Measurements from ENCODE around the gene STIP1.
"Not testable (repeated sequence)": the region's sequence is repeated elsewhere in the genome, so short reads cannot be mapped to it uniquely, and the experiment has no call there.

The STIP1 gene

DNA sequence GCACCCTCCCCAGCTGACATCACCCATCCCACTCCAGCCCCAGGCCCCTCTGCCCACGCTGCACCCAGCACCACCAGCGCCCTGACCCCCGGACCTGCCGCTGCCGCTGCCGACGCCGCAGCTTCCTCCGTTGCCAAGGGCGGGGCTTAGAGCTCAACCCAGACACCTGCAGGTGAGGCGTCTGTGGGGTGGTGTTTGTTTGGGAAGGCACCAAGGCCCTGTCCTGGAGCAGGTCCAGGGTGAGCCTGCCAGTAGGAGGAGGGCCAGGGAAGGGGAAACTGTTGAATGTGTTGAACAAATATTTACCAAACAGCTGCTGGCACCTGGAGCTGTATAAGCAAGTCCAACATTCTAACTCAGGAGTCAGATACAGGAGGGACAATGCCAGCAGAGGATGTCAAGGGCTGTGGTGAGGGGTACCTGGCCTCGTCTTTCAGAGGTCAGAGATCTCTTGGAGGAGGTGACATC lies 51.5 kb downstream of the STIP1 start:
- no peak for DNase-seq (ENCODE audit: low spot score)

GRCh38 chr11:64238076-64238475 lies 52.1 kb downstream of the STIP1 start:
- no peak for DNase-seq (ENCODE audit: low spot score)

- DNase-seq (ENCODE audit: low spot score), result no peak
Observed at GRCh38 chr11:64238999-64239398, 53.0 kb downstream of the STIP1 start.

- DNase-seq (ENCODE audit: low spot score), result no peak
Observed at GRCh38 chr11:64239662-64240434, 53.9 kb downstream of the STIP1 start.

DNA sequence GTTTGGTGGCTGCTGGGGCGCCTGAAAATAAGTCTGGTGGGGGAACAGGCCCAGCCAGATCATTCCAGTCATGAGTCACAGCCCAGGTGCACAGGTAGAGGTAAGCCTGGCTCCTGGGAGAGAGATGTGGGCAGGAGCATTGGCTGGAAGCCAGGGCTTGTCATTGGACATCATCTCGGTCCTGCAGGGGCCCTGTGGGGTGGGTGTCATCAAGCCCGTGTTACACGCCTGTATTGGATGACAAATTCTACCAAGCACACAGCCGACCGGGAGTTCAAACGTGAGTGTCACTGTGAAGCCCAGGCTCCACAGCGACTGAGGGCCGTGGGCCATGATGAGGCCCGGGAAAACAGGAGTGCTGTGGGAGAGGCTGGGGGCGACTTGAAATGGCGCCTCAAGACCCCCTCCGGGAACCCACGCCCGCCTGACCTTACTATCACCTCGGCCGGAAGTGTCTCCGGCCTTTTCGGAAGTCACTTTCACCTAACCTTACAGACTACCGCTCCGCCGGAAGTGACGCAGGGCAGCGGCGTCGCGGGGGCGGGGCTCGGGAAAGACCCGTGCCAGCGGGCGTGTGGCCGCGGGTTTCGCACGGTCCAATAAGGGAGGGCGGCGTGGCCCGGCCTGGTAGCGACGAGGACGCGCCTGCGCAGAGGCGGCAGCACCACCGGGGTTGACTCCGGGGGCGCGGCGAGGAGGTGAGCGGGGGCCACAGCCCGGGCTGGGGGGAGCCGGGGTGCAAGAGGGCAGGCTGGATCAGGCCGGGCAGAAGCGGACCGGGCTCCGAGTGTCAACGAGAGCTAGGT lies 54.7 kb downstream of the STIP1 start, which contains the start of gene FKBP2:
FKBP2 (plus strand) TSS at position 661 of the 806 bp plus-strand sequence. CDS start 1,293 bp downstream, outside the sequence.
- peak; percentile 97 for DNase-seq (ENCODE audit: low spot score)

- DNase-seq (ENCODE audit: low spot score), result peak; percentile 100
Observed at GRCh38 chr11:64241241-64241490, 55.2 kb downstream of the STIP1 start.

DNA sequence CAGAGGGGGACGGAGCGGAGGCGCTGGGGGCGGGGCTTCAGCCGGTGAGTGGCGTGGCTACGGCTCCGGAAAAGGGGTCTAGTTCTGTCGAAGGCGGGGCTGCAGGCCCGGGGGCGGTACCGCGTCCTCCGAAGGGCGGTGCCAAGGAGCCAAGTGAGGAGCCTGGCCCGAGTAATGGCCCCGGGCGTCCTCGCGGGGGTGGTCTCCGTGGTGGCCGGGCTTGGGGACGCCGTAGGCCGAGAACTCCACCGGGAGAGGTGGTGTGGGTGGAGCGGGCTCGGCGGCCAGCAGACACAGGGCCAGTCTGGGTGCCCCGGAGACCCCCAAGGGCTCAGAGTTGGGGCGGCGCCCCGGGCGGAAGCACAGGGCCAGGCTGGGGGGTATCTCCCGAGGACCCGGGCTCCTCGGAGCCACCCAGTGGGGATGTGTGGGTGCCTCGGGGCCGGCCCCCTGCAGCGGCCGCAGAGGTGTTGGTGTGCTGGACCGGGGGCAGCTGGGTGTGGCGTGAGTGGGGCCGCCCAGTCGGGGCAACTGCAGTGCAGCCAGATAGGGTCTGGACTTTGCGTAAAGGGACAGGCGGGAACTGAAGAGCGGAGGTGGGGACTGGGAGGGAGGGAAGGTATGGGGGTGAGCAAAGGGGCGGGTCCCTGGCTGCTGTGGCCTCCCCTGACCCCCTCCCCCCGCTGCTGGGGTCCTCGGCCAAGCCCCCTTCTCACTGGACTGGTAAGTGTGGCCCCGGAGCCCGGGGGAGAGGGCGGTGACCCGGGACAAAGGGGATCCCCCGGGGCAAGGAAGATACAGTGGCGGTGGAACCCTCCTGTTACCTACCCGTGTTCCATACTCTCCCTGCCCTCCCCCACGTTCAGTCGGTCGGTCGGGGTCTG lies 55.8 kb downstream of the STIP1 start:
- DNase-seq (ENCODE audit: low spot score), result no peak

DNA sequence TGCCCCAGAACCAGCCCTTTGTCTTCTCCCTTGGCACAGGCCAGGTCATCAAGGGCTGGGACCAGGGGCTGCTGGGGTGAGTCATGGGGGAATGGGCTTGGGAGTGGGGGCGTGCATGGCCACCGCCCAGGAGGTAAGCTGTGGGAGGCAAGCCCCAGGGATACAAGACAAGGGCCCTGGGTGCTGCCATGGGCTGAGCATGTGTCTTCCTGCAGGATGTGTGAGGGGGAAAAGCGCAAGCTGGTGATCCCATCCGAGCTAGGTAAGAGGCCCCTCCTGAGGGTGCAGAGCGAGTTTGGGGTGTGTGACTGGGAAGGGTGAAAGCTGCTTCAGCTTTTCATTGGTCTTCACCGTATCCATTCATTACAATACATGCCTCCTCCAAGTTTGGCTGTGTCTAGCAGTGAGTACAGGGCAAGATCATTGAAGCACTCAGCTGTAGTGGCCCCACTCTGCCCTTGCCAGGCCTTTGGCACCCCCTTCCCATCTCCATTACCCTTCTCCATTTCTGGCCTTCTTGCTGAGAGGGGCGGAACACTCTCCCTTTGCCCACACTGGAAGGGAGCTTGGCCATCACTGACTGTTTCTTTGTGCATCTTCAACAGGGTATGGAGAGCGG lies 57.4 kb downstream of the STIP1 start:
- no peak for DNase-seq (ENCODE audit: low spot score)

DNA sequence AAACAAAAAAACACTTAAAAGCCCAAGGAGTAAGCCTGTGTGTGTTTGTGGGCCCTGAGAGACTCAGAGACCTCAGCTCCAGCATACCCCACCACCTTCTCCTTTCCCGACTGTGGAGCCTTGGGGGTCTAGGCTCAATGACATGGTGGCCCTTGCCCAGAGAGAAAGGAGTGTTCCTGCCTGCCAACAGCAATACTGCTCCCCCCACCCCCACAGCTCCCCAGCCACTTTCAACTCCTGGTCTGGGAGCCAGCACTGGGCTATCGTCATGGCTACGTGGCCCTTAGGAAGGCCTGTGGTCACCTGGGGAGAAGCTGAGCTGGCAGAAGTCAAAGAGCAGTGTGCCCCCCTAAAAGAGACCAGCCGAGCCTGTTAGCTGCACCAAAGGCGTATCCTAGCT lies 58.1 kb downstream of the STIP1 start:
- no peak for DNase-seq (ENCODE audit: low spot score)

- no peak for DNase-seq (ENCODE audit: low spot score)
Observed at GRCh38 chr11:64244966-64245365, 59.0 kb downstream of the STIP1 start.

DNA sequence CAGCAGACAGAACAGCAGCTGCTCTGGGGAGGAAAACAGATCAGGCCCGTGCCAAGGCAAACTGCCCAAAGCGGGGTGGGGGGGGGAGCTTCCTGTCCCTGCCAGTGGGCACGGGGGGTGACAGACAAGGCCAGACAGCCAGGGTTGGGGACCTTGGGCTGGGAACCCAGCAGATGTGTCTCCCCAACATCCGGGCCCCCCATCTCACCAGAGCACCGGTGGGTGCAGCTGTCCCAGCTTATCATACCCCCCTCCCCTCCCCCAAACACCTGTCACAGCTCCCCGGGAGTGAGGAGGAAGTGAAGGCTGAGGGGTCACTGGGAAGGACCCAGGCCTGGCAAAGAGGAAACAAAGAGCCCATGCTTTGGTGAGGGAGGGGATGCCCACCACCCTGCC lies 59.4 kb downstream of the STIP1 start:
- DNase-seq (ENCODE audit: low spot score), result no peak

- no peak for DNase-seq (ENCODE audit: low spot score)
Observed at GRCh38 chr11:64245797-64246620, 60.0 kb downstream of the STIP1 start.

- not testable (repeated sequence) for DNase-seq (ENCODE audit: low spot score)
Observed at GRCh38 chr11:64246621-64246870, 60.6 kb downstream of the STIP1 start.

DNA sequence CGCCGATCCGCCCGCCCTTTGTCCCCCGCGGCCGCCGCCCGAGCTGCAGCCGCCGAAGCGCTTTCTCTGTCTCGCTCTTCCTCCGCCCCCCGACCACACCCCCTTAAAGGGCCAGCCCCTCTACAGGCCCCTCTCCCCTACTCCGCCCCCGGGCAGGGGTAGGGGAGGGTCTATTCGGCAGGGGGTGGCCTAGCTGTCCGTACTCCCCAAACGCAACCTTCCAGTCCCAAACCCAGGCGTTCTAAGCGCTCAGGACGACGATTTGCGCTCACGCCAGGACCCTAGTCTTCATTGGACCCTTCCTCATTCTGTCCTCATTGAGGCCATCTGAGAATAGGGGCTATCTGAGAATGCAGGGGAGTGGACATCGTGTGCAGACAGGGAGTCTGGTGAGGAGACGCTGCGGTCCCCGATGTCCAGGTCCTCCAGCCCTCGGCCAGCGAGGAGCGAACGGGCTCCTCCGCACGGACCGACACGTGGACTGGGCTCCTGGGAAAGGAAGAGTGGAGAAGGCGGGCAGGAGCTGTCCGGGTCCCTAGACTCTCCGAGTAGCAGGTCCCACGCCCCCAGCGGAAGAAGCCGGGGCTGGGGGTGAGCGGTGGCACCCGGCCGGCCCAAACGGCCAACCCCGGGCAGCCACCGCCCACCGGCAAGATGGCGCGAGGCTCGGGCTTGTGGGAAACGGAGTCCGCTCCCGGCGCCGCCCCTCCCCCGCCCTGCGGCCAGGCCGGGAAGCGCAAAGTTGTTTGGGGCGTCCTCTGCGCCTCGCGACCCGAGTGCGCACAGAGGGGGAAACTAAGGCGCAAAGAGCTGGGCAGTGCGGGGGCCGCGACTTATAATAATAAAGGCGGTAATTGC lies 61.1 kb downstream of the STIP1 start, which contains the start of gene PPP1R14B:
PPP1R14B (minus strand) TSS at position 73 of the 858 bp plus-strand sequence. CDS start 270 bp downstream, outside the sequence.
- peak; percentile 75 for DNase-seq (ENCODE audit: low spot score)

DNA sequence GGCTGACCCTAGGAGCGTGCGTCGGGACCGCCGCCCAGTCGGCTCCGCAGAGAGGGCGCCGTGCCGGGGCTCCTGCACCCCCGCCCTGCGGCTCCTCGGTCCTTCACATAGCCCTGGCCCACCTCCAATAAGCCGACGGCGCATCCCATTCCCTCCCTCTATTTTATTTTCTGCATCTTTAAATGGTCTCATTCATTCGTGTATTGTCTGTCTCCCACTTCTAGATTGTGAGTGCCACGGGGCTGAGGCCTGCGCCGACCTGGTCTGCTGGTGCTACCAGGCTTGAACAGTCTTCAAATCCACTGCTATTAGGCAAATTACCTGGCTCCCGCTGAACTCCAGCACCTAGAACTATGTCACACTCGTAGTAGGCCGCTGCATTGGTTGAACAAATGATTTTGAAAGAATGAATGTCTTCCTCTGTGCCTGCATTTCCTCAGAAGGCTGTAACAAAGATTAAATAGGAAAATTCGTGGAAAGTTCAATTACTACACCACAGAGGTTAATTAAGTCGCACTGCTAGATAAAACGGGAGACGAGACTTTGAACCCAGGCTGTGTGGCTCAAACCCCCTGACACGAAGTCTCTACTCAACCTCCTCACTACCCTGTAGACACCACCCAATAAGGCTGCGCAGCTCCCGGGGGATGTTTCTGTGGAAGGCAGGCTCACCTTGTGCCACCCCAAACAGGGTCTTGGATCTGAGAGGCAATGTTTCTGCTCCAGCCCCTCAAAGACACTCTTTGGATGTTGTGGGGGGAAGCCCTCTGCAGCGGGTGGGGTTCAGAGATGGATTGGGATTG lies 62.0 kb downstream of the STIP1 start:
- DNase-seq (ENCODE audit: low spot score), result no peak

DNA sequence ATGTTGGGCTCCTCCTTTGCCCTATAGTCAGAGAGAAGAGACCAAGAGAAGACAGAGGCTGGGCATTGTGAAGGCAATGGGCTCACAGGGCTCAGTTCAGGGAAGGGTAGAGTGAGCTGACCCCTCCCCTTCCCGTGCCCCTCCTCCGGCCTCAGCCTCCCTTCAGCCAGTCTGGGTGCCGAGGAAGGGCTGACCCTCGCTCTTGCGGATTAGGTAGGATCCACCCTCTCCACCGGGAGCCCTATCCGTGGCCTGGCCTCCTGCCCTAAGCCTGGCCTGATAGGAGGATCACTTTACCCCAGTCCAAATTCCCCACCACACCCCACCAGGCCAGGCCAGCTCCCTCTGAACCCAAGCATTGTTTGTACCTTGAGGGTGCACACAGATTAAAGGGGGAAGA lies 62.6 kb downstream of the STIP1 start:
- DNase-seq (ENCODE audit: low spot score), result no peak

- DNase-seq (ENCODE audit: low spot score), result no peak
Observed at GRCh38 chr11:64249038-64249437, 63.1 kb downstream of the STIP1 start.

GRCh38 chr11:64249563-64250414 lies 63.8 kb downstream of the STIP1 start:
- no peak for DNase-seq (ENCODE audit: low spot score)
